Stimulated activated CD8-positive, alpha-beta memory T cell treated with anti-CD3 and anti-CD28 coated beads, Interleukin-4, amount 100 ng/mL, for 48 hours (primary cell): ENCODE results near the gene PIPOX.
"Not testable (repeated sequence)": the region's sequence is repeated elsewhere in the genome, so short reads cannot be mapped to it uniquely, and the experiment has no call there.

ENCODE experiments used
- DNase-seq: peaks from one replicate; pipeline ENCODE4 v3.0.0-alpha.2; 2020

Gene PIPOX

DNA sequence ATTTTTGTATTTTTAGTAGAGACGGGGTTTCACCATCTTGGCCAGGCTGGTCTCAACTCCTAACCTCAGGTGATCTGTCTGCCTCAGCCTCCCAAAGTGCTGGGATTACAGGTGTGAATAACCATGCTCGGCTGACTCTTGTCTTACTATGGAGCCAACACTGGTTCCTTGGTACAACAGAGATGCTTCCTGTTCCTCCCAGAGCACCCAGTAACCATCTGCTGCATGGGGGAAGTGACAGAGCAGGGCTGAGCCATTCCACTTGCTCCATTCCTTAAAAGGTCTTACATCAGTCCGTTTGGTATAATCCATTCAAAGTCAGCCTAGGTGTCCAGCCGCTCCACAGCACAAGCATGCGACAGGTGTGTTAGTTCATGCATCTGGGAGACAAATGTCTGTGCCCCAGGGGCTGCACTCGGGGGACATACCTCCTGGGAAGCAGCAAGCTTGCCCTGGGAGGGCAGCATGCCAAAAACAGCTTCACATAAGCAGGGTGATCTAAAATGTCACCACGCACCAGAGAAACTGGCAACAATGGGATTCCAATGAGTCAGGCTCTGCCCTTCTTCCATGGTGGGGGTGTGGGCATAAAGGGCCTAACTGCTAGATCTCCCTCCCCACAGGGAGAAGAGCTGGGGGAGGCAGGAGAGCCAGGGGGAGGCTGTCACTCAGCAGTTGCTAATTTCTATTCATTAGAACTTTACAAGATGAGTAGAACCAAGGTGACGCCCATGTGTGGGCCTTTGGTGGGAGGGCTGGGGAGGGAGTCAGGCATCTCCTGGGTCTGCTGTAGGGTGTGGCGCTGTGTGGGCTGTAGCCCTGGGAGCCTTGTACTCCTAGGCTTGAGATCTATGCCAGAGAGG, 35.5 kb downstream of the PIPOX start:
- DNase-seq, result no peak

DNA sequence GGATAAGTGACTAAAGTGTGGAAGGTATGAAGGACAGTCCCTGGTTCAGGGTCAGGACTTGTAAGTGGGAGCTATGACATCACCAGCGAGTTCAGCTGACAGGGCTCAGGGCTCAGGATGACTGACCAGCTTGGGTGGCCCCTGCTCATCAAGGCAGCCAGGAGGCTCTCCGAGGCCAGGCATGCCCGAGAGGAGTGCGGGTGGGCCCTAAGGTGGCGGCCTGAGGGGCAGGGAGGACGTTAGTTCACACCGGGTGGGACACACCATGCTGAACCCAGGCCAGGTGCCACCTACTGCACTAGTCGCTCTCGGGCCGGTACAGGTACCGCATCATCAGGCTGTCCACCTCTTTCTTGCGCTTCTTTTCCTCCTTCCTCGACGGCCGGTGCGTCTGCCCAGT, 36.5 kb downstream of the PIPOX start:
- no peak for DNase-seq

DNA sequence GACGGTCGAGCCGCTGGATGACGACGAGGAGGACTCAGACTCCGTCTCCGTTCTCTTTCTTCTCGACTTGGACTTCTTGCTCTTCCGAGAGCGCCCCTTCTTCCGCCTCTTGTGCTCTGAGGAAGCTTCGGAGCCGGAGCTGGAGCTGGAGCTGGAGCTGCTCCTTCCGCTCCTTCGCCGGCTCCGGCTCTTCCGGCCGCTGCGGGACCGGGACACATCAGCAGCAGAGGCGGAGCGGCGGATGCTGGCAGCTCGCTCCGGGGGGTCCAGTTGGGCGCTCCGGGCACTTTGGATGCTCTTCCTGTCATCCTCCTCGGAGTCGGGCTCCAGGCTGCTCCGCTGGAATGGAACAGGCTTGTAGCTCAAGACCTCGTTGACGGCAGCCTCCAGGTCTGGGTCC, 36.9 kb downstream of the PIPOX start:
- DNase-seq, result no peak

DNA sequence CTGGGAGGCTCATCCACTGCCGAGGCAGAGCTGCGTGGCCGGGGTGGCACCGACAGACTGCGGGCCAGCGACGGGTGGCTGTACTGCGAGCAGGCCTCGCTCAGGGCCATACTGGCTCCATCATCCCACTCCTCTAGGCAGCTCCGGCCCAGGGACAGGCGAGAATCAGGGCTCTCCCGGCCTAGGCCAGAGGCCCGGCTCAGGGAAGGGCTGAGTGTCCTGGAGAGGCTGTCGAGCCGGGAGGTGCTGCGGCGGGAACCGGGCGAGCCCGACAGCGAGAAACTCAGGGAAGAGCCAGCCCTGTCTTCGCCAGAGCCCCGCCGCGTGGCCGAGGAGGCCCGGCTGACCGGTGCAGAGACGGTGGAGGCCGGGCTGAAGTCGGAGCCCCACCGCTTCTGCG, 37.4 kb downstream of the PIPOX start:
- DNase-seq, result no peak

DNA sequence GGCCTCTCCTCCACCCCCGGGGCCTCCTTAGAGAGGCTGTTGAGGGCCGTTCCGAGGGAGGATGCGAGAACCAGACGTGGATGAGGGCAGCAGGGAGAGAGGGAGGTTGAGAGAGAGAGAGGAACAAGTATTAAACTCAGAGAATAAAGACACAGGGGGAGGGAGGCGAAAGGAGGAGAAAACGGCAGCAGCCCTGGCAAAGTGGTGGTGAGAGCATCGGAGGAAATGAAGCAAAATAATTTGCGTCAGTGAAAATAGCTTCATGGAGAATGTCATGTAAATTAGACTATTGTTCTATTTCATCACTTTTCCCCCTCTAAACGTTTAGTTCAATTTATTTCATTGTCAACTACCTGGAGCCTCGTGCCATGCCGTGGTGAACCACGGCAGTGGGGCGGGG, 38.0 kb downstream of the PIPOX start:
- no peak for DNase-seq

DNA sequence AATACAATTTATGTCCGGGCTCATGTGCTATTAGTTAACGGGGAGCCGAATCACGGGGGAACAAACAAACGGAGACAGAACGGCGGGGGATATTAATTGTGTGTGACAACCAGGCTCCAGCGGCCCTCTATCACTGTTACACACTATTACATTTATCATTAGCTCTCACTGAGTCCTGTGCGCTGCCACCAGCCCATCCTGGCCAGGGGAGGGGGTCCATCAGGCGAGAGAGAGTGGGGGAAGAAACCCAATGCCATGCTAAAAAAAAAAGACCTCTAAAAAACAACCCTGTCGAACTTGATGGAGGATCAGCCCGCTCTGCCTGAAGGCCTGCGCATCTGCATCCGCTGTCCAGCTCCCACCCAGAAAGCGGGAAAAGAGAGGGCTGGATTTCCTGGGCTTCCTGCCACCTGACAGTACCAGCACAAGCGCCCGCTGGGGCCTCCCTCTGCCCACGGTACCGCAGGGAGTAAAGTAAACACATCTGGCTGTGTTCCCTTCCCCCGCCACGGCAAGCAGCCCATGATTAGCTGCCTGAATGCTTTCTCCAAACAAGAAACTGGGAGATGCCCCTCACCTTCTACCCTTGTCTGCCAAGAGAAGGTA, 41.7 kb downstream of the PIPOX start:
- DNase-seq, result no peak

DNA sequence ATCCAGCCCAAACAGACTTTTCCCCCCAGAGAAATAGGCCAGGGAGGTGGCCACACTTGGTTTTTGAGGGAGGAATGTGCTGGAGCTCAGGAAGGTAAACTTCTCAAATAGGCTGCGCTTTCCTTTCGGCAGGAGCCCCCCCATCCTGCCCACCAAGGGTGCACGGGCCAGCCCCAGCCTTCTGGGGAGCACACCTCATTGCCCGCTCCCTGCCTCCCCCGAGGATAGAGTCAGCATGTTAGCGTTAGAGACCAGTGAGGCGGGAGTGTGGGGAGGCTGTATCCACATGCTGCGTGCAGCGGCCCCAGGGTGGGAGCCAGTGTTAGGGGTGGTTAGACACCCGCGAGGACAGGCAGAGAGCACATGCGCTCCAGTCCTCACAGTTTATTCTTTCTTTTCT, 42.3 kb downstream of the PIPOX start:
- no peak for DNase-seq

DNA sequence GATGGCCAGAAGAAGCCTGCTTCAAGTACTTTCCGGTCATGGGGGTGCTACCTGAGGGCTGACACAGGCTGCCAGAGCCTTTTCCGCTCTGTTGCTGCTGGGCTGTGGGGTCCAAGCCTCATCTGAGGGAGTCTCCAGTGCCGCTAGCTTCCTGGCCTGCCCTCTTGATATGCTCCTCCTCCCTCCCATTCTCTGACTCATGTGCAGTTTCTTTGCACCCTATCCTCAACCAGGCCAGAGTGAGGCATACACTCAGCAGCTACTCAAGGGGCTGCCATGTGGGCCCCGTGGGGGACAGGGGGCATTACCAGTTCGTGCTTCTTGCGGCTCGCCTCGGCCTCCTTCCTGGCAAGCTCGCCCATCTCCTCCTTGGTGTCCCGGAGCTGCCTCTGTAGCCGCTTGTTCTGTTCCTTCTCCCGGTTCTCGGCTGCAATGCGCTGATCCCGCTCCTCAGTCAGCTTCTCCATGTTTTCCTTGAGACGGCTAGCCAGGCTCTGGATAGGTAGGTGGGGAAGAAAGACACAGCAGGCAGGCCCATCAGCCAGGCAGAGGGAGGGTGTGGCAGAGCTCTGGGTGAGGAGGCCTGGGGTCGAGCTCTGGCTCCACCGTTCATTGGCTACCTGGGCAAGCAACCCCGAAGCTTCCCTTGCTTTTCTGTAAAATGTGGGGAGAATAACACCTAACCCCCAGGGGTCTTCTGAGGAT, 43.8 kb downstream of the PIPOX start:
- DNase-seq, result no peak

DNA sequence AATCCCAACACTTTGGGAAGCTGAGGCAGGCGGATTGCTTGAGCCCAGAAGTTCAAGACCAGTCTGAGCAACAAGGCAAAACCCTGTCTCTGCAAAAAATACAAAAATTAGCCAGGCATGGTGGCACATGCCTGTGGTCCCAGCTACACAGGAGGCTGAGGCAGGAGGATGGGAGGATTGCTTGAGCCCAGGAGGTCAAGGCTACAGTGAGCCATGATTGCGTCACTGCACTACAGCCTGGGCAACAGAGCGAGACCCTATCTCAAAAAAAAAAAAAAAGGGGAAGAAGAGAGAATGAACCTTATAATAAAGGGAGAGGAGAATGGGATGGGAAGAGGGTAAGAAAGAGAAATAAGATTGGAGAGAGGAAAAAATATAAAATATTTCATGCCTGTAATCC, 45.8 kb downstream of the PIPOX start:
- DNase-seq, result not testable (repeated sequence)

DNA sequence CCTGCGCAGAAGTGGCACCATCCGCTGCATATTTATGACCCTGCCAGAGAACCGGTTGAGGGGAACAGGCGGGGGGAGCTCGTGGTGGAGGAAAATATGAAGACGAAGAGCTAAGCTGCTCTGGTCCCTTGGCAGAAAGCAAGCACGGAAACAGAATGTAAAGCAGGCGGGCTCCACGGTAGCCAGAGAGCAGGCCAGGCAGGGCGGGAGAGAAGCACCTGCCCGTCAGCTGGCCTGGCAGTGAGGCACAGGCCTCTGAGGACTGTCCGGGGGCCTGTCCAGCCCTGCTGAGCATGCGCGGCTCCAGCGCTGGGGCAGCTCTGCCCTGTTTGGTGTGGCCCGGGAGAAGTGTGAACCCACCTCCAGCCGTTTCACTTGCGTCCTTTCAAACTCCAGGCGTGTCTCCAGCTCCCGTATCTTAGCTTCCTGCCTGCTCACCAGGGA, 46.7 kb downstream of the PIPOX start:
- no peak for DNase-seq

DNA sequence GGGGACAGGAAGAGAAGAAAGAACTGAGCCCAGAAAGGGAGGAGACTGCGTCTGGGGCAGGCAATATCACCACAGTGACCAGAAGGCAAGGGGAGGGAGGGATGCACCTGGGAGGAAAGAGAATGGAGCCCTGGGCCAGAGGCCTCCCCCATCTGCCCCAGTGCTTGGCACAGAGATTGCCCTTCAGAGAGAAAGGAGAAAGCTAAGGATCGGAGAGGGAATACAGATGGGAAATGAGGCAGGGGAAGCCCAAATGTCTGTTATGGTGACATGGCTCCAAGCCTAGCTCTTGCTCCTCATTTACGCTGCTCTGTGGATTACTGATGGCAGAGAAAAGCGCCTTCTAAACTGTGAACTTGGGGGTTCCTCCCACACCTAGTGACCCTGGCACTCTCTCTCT, 47.2 kb downstream of the PIPOX start:
- DNase-seq, result no peak

DNA sequence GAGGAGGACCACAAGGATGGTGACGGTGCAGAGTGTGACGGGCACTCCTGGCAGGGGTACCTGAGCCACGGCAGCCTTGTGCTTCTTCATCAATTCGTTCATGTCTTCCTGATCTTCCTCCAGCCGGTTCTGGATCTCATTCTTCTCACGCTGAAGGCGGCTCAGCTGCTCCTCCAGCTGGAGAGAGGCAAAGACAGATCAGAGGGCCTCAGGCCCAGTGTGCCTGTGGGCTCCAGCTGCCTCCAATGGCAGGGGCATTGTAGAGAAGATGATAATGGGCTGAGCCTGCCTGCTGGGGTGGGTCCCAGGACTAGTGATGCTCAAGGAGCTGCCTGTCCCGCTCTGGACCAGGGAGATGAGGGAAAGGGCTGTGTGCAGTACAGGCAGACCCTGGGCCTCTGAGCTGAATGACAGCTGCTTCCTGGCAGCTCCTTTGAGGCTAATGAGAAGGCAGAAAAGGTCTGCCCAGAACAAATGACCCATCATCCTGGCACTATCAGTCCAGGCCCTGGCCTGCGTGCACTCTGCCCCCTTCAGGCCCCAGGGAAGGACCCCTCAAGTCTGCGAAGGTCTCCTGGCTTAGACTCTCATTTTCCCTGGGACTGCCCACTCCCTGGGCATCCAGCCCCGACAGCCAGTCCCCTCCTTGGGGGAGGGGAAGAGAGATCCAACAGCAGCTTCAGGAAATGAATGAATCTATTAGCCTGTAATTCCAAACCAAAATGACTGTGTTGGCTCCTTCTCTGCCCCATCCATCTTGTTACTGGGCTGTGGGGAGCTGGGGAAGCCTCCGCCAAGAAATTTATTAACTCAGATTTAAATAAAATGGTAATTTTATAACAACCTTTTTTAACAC, 48.0 kb downstream of the PIPOX start:
- no peak for DNase-seq

DNA sequence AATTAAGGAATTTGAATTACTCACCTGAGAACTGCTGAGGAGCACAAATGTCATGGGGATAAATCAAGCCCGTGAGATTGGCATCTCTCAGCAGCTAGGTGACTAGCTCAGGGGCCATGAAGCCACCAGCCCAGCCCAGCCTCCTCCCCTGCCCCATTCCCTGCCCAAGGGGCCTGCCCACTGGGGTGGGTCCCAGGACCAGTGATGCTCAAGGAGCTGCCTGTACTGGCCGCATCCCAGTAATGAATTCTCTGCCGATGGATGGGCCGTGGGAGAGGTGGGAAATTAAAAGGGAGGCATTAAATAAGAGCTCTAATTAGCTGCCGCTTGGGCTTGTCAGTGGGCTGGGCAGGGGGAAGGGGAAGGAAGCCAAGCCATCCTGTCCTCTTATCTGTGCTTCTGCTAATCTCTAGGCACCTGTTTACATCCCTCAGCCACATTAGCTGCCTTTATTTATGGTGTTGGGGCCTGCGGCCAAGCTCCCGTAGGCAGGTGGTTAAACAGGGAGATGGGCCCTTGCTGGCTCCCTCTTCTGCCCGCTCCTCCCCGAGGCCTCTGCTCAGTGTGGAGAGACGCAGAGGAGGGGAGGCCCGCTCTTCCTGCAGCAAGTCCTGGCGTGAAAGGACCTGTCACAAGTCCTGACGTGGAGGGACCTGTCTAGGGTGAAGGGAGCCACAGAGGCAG, 48.8 kb downstream of the PIPOX start:
- DNase-seq, result no peak

DNA sequence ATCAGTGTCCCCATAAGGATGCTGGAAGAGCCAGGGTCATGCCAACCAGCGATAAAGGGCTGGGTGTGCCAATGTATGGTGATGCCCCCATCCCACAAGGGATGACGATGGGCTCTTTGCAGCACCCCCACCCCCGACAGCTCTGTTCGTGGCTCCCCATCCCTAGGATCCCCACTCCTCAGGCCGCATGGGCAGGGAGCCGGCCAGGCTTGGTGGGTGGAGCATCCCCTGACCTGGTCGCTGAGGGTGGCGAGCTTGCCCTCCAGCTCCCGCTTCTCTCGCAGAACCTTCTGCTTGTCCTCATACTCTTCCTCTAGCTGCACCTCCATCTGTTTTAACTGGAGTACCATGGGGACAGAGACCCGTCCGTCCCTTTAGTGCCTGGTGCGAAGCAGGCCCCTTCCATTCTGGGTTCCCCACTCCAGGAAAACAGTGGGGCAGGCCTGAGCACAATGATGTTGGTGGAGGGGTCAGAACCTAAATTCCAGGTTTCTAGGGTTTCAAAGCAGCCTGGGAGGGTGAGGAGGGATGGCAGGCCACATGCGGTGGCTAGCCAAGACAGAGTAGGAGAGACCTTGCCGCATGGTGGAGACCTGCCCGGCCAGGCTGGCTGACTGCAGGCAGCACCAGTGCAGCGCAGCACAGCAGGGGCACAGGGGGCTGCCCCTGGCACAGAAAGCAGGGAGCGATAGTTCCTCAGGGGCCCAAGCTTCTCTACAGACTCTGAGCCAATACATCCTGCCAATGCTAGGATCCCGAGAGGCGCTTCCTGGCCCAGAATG, 50.3 kb downstream of the PIPOX start:
- DNase-seq, result no peak

DNA sequence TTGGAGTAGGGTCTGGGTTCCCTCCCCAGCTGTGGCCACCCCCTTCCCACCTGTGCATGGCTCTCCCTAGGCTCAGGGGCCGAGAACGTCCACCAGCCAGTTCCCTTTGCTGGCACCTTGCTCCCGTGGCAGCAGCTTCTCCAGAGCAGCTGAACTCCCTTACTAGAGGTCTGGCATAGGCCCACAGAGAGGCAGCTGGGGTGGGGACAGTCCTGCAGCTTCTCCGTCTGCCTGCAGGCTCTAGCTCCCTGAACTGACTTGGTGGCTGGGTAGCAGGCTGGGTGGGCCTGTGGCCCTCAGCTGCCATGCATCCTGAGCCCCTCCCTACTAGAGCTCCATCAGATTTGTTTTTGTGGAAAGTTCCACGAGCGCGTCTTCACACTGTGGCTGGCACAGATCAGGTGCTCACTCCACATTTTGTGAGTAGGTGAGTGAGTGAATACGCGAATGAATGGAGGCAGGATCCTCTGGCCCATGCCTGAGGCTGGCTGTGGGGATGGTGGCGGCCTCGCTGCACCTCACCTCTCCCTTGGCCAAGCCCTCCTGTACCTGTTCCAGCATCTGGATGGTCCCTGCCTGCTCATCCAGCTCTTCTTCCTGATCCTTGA, 51.3 kb downstream of the PIPOX start:
- no peak for DNase-seq

DNA sequence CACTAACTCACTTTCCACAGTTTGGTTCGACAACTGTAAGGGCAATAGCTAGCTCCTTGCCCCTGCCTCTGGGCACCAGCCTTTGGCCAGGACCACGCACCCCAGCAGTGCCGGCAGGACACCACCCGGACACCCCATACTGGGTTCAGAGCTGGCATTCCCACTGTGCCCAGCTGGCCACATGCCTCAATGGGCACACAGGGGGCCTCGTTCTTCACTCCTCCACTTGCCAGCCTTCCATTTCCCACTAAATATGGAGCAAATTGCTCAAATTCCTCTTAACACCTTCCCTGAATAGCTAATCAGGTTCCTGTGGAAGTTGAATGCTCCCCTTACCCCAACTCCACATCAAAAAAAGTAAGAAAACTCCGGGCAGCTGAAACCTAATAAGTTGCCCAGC, 52.5 kb downstream of the PIPOX start:
- DNase-seq, result no peak

DNA sequence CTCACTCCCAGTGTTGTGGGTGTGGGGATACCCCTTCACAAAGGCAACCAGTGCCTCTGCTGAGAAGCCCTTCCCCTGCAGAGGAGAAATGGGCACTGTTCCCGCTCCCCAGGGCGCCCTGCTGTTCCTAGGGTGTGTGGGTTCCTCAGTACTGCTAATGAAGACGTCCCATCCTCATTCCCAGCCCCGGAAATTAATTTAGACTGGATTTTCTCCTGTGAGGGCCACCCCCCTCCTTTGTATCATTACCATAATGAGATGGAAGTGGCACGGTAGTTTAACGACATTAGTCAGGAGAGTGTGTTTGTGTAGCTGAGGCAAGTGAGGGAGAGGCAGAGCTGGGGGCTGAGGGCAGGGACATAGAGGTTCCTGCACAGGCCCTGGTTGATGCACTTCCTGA, 53.2 kb downstream of the PIPOX start:
- no peak for DNase-seq

DNA sequence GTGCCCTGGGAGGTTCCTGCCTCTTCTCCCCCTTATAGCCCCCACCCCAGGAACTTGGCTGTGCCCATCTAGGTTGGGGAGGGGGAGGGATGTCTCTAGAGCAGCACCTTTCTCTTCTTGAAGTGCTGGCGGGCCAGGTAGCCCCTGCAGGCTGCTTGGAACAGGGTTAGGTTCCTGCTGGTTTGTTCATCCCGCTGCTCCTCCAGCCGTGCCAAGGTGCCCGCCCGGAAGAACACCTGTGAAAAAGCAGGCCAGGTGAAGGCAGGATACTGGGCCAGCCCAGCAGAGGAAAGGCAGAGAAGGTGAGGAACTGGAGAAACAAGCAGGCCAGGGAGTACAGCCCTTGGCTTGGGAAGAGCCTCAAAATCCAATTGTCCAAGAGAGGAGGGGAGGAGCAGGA, 56.6 kb downstream of the PIPOX start:
- no peak for DNase-seq

DNA sequence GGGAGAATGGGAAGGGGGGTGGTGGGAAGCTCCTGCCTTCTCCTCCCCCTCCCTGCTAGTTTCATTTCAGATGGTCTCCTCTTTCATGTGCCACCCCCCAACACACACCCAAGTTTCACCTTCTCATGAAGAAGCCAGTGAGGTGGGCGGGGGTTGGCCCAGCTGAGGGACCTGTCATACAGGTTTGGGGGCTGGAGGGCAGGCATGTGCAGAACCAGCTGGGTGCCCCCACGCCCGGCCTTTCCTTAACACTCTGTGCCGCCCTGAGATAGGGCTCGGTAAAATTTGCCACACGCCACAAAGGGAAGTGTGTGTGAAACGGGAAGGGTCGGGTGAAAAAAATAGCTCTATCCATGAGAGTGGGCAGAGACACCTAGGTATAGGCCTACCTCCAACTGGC, 57.4 kb downstream of the PIPOX start:
- DNase-seq, result no peak

DNA sequence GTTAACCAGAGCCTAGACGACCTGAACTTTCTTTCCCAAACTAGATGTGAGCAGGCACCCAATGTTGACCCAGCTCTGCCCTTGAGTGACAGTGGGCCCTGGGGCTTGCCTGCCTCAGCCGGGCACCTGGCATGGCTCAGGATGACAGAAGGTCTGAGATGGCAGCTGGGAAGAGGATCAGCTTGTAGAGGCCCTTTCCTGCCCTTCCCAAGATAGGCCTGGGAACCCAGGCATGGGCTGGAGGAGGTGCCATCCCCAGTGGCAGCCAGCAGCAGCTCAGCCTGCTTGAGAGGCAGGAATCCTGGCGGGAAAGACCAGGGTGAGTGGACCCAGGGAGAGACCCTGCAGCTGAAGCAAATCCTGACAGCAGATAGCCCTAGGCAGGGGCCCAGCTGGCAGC, 59.1 kb downstream of the PIPOX start:
- no peak for DNase-seq

DNA sequence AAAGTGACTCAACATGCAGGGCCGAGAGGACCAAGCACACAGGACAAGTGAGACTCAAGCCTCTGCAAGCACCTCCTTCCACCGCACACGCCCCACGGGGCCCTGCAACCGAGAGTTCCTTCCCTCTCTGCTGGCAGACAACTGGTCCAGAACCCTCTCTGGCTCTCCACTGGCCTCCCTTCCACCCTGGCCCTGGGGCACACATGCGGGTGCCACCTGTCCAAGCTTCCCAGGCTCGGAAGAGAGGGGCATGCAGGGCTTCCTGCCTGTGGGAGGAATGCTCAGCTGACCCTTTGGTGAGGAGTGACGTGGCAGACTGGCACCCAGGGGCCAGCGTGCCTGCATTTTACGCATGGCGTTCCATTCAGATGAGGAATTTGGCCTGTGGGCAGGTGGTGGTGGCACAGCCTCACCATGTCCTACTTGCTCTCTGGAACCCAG, 59.8 kb downstream of the PIPOX start:
- no peak for DNase-seq
